Measurements from ENCODE around the gene CERT1. TPM values are rescaled to one million over a fixed set of nuclear protein-coding genes. Genes with fewer than 3 reads are reported as not detected.

CERT1 gene
- total RNA-seq, 4 donors from 2014 or later: 28.5 to 45.3 (median 35.8) TPM

- Histone ChIP-seq H3K27me3 (no peaks in the 10 kb centered on the region), H3K9me3 (no peaks in the 10 kb centered on the region), H3K27ac (replicated peaks in 1 of 4) (no peak overlapping the region), H3K36me3 (peaks cover 0 to 5% (median 0%) of the 10 kb centered on the region in 4 donors), H3K4me1 (peaks cover 13 to 23% (median 19%) of the 10 kb centered on the region in 4 donors), H3K4me3 (peak overlapping the region in 3 of 4 donors; percentile 96 to 97 (median 96))
- intact Hi-C loops (cut with DNase I): loop anchor here (5.0 kb wide), 2 partner anchors 281 to 344 kb away; no protein-coding TSS in a partner anchor
- no peak for DNase-seq (ENCODE audit: extremely low spot score)
- TF ChIP-seq POLR2AphosphoS5 (IDR thresholded peaks at IDR 0.05): no peak
- TF ChIP-seq CTCF (IDR thresholded peaks at IDR 0.05): no peak
- TF ChIP-seq EP300 (IDR thresholded peaks at IDR 0.05): no peak
- TF ChIP-seq POLR2A (IDR thresholded peaks at IDR 0.05; ENCODE audit: low read depth): no peak
- 61% methylated on average over 2 of the region's 2 CpGs for WGBS
Measured at GRCh38 chr5:75338408-75338807, 173.0 kb downstream of the CERT1 start.

- Histone ChIP-seq H3K36me3 (no peaks in the 10 kb centered on the region), H3K4me1 (peaks cover 13 to 23% (median 19%) of the 10 kb centered on the region in 4 donors), H3K27me3 (no peaks in the 10 kb centered on the region), H3K4me3 (peak overlapping the region; percentile 96 to 100 (median 96)), H3K9me3 (no peaks in the 10 kb centered on the region), H3K27ac (replicated peaks in 1 of 4) (peak overlapping the region; percentile 91 to 97 (median 96))
- TF ChIP-seq EP300 (IDR thresholded peaks at IDR 0.05) (no peak), CTCF (IDR thresholded peaks at IDR 0.05) (no peak), POLR2AphosphoS5 (IDR thresholded peaks at IDR 0.05) (no peak), POLR2A (IDR thresholded peaks at IDR 0.05; ENCODE audit: low read depth) (no peak)
- intact Hi-C loops (cut with DNase I): loop anchor here (2.0 to 5.0 kb wide), 4 partner anchors 101 to 345 kb away; partner anchors contain the start of genes ANKRD31, CERT1 and POLK
- no peak for DNase-seq (ENCODE audit: extremely low spot score)
- WGBS: under 1% methylated on average over 29 of the region's 50 CpGs
Measured at GRCh38 chr5:75337366-75338021, 173.9 kb downstream of the CERT1 start.

- Histone ChIP-seq H3K4me3 (peak within 1 kb of the TSS; percentile 96 to 100 (median 96)), H3K9me3 (no peaks in the 10 kb centered on the region), H3K27me3 (no peaks in the 10 kb centered on the region), H3K36me3 (no peaks in the 10 kb centered on the region), H3K4me1 (peaks cover 13 to 23% (median 19%) of the 10 kb centered on the region in 4 donors), H3K27ac (replicated peaks in 1 of 4) (peak within 1 kb of the TSS; percentile 91 to 97 (median 96))
- no peak for TF ChIP-seq EP300 (IDR thresholded peaks at IDR 0.05)
- no peak for TF ChIP-seq POLR2A (IDR thresholded peaks at IDR 0.05; ENCODE audit: low read depth)
- peak in 1 of 3 experiments; percentile 6 for TF ChIP-seq CTCF (IDR thresholded peaks at IDR 0.05)
- TF ChIP-seq POLR2AphosphoS5 (IDR thresholded peaks at IDR 0.05): peak; percentile 94 to 95
- peak; percentile 100 for DNase-seq (ENCODE audit: extremely low spot score)
- WGBS: under 1% methylated on average over 24 of the region's 56 CpGs
- intact Hi-C loops (cut with DNase I): loop anchor here (2.0 to 5.0 kb wide), 4 partner anchors 100 to 346 kb away; partner anchors contain the start of genes ANKRD31, CERT1 and POLK
Measured at GRCh38 chr5:75336615-75337336, 174.7 kb downstream of the CERT1 start, which contains the start of gene HMGCR. HMGCR (plus strand) TSS chr5:75337220; CDS start chr5:75342606, 5,386 bp downstream.

- Histone ChIP-seq H3K4me1 (peaks cover 13 to 23% (median 19%) of the 10 kb centered on the region in 4 donors), H3K36me3 (no peaks in the 10 kb centered on the region), H3K27me3 (no peaks in the 10 kb centered on the region), H3K4me3 (peak overlapping the region; percentile 96 to 100 (median 96)), H3K9me3 (no peaks in the 10 kb centered on the region), H3K27ac (replicated peaks in 1 of 4) (peak overlapping the region; percentile 91 to 97 (median 96))
- DNase-seq (ENCODE audit: extremely low spot score): no peak
- no peak for TF ChIP-seq EP300 (IDR thresholded peaks at IDR 0.05)
- TF ChIP-seq POLR2AphosphoS5 (IDR thresholded peaks at IDR 0.05): no peak
- TF ChIP-seq POLR2A (IDR thresholded peaks at IDR 0.05; ENCODE audit: low read depth): no peak
- peak; percentile 7 to 48 (median 23) for TF ChIP-seq CTCF (IDR thresholded peaks at IDR 0.05)
- intact Hi-C loops (cut with DNase I): loop anchor here (2.0 to 5.0 kb wide), 4 partner anchors 99 to 346 kb away; partner anchors contain the start of genes ANKRD31, CERT1 and POLK
- 13% methylated on average over 12 of the region's 12 CpGs for WGBS
Measured at GRCh38 chr5:75335952-75336614, 175.3 kb downstream of the CERT1 start.

Data from esophagus muscularis mucosa (tissue), 4 donors.